ENCODE results near the gene LDLRAD4.

DNA sequence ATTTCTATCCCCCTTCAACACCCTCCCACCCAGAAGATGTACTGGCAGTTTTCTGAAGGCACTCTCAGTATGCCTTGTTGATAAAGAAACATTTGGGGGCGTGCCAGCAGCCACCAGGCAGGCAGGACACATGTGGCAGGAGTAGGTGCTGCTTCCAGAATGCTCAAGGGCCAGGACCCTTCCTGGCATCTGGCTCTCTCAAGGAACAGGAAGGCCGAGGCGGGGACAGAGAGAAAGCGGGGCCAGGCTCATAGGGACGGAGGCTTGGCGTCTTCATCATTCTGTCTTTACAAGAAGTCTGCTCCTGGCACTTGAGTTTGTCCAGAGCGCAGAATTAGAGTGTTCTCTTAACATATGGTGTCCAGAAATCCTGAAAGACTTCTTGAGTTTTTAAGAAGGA, 386.2 kb downstream of the LDLRAD4 start:
- TF ChIP-seq, protein P1, sequence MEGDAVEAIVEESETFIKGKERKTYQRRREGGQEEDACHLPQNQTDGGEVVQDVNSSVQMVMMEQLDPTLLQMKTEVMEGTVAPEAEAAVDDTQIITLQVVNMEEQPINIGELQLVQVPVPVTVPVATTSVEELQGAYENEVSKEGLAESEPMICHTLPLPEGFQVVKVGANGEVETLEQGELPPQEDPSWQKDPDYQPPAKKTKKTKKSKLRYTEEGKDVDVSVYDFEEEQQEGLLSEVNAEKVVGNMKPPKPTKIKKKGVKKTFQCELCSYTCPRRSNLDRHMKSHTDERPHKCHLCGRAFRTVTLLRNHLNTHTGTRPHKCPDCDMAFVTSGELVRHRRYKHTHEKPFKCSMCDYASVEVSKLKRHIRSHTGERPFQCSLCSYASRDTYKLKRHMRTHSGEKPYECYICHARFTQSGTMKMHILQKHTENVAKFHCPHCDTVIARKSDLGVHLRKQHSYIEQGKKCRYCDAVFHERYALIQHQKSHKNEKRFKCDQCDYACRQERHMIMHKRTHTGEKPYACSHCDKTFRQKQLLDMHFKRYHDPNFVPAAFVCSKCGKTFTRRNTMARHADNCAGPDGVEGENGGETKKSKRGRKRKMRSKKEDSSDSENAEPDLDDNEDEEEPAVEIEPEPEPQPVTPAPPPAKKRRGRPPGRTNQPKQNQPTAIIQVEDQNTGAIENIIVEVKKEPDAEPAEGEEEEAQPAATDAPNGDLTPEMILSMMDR (conservative IDR thresholded peaks at IDR 0.05), result no peak
- no peak for TF ChIP-seq ZFX (IDR thresholded peaks at IDR 0.05)
